CD1c-positive myeloid dendritic cell (primary cell): ENCODE measurements around the gene NR4A2.
"Not testable (repeated sequence)": the region's sequence is repeated elsewhere in the genome, so short reads cannot be mapped to it uniquely, and the experiment has no call there.

ENCODE experiments used
- DNase-seq: peaks from one replicate; pipeline ENCODE4 v3.0.0-alpha.2; 2016; ENCODE audit errors: extremely low spot score

Gene NR4A2

DNA sequence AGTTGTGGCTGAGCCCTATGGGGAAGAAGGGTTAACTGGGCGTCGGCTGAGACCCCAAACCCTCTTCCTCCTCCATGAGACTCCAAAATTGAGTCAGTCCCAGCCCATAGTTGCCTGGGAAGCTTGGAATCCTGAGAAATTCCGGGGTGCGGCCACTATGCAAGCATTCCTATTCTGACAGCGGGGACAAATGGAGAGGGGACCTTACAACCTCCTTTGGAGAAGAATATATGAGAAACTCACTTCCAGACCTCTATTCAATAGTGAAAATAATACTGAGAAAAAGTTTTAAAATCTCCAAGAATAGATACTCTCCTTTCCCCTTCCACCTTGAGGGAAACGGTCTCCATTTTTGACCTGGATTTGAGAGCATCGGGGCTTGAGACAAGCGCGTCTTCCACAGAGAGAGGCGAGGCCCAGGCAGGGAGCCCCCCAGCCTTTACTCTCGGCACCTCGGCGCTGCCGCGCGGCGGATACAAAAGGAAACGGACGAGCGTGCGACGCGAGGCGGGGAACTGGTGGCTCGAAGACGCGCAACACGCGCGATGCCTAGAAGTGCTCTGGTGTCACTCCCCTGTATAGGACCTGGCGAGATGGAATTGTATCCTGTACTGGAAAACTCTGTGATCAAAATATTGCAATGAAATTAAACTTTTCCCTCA, 11.1 kb downstream of the NR4A2 start:
- peak; percentile 44 for DNase-seq

DNA sequence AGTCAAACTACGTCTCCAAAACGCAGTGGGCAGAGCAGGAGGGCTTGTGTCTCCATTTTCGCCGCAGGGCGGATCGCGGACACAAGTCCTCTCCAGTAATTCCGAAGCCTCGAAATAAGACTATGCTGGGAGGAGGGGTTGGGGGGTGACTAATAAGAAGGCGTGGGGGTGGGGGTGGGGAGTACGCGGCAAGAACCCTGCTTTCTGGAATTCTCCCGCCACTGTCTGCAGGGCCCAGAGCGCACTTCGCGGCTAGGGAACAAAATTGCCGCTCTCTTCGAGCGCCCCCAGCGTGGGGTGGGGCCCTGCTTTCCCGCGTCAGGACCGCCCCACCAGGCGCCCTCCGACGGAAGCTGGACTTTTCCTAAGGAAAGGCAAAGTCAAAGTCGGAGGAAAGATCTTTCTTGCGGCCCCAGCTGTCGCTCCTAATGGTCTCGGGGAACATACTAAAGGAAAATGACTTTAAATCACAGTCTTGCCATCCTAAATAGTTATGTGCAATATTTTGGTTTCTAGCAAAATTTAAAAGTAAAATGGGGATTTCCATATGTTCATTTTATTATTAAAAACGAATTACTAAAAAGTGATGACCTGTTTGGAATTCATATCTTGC, 11.9 kb downstream of the NR4A2 start:
- DNase-seq, result peak; percentile 22

DNA sequence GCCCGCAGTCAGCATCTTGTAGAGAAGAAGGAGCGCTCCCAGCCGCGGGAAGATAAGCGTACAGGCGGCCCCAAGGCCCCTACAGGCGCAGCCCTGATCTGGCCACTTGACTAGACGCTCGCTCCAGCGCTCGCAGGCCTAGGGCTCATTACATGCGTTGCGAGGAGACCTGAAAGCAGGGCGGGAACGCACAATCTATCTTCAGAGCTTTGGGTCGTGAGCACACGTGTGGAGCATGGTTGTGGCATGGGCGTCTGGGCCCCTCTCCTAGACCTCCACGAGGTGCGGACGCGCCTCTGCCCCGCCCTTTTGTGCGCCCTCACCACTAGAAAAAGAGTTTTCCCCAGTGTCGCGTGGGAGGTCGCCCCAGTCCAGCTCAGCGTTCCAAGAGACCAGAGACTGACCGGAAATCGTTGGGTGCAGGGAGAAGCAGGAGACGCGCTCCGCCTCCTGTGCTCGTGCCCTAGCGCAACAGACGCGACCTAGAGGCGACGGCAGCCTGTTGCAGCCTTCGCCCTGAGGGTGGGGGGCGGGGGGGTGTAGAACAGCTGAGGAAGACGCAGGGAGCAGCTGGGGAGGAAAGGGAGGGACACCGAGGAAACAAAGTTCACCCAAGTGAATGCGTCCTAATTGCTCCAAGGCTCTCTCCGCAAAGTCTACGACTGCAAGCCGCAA, 12.6 kb downstream of the NR4A2 start:
- peak; percentile 24 for DNase-seq

DNA sequence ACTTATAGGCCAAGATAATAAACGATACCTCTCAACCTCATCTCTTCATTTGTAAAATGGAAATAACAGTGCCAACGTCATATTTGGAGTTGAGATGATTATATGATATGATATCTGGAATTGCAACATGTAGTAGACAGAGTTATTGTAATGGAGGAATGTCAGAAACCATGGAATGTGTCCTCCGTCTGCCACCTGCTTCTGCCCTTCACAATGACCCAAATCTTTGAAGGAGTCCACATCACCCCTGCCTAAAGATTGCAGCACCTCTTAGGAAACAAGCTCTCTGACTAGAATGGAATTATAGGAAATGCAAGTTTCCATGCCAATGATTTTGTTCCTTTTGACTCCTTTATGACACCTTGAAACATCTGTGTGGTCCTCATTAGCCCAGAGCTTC, 14.9 kb downstream of the NR4A2 start:
- DNase-seq, result no peak

DNA sequence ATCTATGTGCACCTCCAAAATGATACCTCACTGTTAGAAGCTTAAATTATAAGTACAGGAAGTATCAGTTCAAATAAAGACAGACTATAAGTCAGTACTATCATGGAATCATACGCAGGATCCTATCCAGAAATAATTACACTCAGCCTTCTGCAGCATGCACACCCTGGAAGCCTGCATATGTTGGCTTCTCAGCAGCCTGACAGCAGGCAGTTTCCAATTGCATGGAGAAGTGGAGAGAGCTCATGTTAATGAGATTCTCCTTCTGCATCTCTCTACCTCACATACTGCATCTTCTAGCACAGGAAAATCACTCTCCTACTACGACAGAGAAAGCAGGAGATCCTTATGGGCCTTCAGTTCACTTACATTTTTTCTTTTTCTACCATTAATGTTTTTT, 20.5 kb downstream of the NR4A2 start:
- no peak for DNase-seq

DNA sequence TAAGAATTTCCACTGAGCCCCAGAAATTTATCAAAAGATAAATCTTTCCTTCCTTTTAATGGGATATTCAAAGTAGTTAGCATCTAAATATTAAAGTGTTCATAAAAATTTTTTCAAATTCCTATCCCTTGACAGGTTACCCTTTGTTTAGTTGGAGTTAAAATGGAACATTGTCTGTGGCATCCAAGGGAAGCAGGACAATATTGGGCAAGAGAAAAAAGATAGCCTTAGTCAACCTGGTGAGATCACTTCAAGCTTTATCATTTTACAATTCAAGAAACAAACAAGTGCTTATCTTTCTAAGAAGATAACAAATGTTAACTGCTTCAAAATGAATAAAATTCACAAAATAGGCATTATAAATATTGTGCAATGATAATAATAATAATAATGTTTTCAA, 21.7 kb downstream of the NR4A2 start:
- no peak for DNase-seq

DNA sequence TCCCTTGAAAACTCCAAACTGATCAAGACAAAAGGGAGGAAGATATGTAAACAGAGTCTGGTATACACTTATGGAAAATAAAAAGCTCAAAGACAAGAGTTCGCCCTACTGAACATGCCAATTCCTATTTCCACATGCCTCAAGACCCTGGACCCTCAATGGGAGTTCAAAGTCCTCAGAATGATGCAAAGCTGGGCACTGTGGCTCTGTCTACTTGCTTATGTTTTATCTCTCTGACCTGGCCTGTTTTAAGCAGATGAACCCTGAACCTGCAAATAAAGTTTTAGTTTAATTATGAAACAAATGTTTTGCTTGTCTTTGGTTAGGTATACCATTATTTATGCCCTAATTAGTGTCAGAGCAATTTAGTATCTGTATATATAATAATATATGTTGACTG, 22.6 kb downstream of the NR4A2 start:
- no peak for DNase-seq

DNA sequence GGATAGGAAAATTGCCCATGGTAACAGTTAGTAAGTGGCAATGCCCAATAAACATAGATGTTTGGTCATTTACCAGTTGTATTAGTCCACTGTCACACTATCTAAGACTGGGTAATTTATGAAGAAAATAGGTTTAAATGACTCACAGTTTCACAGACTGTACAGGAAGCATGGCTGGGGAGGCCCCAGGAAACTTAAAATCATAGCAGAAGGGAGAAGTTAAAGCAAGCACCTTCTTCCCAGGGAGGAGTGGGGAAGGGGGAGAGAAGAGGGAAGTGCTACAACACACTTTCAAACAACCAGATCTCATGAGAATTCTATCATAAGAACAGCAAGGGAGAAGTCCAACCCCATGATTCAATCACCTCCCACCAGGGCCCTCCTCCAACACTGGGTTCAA, 23.4 kb downstream of the NR4A2 start:
- DNase-seq, result peak; percentile 37

DNA sequence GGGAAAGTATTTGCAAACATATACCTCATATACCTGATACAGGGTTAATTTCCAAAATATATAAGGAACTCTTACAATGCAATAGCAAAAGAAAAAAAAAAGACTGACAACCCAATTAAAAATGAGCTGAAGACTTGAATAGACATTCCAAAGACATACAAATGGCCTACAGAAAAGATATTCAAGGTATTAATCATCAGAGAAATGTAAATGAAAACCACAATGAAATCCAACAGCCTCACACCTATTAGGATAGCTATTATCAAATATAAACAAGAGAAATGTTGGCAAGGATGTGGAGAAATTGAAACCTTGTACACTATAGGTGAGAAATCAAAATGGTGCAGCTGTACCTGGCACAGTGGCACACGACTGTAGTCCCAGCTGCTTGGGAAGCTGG, 25.7 kb downstream of the NR4A2 start:
- DNase-seq, result no peak

DNA sequence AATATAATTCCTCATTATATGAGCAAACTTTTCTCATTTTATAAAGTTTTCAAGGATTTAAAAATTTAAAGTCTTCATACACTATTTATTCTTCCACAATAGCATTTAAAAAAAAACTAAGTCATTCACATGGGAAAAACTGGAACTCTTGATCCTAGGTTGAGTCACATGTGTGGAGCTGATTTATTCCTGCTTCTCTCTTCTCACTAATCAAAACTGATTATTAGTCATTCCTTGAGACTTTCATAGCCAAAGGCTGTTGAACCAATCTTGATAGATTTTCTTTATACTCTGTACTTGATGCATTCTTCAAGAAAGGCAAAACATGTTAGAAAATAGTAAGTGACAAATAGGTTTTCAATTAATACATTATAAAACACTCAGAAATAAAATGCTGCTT, 27.4 kb downstream of the NR4A2 start:
- DNase-seq, result no peak

DNA sequence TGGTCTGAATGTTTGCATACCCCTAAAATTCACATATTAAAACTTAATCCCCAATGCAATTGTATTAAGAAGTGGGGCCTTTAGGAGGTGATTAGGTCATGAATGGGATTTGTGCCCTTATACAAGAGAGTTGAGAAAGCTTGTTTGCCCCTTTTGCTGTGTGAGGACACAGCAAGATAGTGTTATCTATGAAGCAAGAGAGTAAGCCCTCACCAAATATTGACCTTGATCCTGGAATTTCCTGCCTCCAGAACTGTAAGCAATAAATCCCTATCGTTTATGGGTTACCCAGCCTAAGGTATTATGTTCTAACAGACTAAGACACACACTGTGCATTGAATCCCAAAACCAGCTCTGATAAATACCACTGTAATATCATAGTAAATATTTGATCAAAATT, 32.2 kb downstream of the NR4A2 start:
- DNase-seq, result no peak

DNA sequence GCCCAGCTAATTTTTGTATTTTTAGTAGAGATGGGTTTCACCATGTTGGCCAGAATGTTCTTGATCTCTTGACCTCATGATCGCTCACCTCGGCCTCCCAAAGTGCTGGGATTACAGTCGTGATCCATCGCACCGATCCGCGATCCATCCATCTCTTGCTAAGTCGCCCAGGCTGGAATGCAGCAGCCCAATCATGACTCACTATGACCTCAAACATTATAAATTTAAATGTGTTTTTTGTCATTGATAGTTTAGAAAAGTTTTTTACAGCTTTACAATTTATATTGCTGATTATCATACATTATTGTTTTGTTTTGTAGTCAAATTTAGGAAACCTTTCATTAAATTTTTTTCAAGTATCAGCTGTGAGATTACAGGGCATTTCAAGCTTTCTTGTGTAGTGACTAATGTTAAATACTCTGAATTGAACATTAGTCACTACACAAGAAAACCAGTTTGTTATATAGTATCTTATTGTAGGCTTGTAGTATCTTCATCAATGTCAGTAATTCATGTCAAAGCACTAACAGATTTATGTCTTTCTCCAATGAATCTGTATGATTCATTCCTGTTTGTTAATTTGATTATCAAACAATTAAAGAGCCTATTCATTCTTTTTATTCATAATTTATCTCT, 37.5 kb downstream of the NR4A2 start:
- DNase-seq, result no peak

DNA sequence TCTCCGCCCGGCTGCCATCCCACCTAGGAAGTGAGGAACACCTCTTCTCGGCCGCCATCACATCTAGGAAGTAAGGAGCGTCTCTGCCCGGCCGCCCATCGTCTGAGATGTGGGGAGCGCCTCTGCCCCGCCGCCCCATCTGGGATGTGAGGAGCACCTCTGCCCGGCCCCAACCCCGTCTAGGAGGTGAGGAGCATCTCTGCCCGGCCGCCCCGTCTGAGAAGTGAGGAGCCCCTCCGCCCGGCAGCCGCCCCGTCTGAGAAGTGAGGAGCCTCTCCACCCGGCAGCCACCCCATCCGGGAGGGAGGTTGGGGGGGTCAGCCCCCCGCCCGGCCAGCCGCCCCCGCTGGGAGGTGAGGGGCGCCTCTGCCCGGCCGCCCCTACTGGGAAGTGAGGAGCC, 39.1 kb downstream of the NR4A2 start:
- DNase-seq, result not testable (repeated sequence)

DNA sequence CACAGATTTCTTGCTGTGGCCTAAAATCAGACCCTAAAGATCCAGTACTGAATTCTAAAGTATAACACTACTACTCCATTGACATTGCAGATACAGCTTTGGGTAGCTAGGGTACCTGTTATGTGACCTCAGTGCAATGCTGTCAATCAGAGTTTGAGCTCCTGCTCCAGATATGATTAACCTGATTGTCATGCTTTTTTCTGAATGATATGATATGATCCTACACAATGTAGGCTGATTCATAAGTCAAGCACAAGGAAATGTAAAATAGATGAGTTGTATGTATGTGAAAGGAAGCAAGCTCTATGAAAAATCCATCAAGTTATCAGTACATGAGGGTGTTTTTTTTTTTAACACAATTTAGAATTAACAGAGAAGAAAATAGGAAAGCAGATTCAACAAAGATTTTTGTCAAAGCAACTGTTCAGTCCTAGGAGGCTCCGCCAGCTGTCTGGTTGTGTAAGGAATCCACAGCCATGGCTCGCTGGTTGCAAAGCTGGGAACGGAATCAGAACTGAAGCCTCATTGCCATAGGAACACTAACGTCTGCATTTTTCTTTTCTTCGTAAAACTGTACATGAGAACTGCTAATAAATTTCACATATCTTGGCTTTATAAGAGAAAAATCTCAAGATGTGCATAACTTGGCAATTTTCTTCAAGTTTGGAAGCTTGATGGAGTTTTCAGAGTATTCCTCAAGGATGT, 52.9 kb downstream of the NR4A2 start:
- DNase-seq, result no peak
